Esophagus squamous epithelium (tissue), 5 donors: ENCODE results near the gene JAZF1. TPM values are rescaled to one million over a fixed set of nuclear protein-coding genes. Genes with fewer than 3 reads are reported as not detected.

ENCODE experiments used
- DNase-seq: peaks from one replicate; lab custom pipeline; 2025; lab: John Stamatoyannopoulos, UW
- H3K27ac ChIP-seq, 4 donors: fragments of 200-600 bp; sonication (generic); one replicate each; pipeline ENCODE4 v1.5.1; 2016 to 2019; ENCODE audit warnings: mild to moderate bottlenecking in 1 of 4
- H3K27me3 ChIP-seq, 4 donors: fragments of 200-600 bp; sonication (generic); 1 replicate in 3 of 4; 2 replicates in 1 of 4; pipeline versions ENCODE4 v1.5.1 to v1.6.0; 2017 to 2021; ENCODE audit warnings: antibody characterized with exemption in 1 of 4
- H3K36me3 ChIP-seq, 3 donors: fragments of 200-600 bp; sonication (generic); one replicate each; pipeline ENCODE4 v1.5.1; 2016 to 2019
- H3K4me1 ChIP-seq, 3 donors: fragments of 200-600 bp; sonication (generic); one replicate each; pipeline ENCODE4 v1.5.1; 2017 to 2019
- H3K4me3 ChIP-seq, 4 donors: fragments of 200-600 bp; sonication (generic); 1 replicate in 3 of 4; 2 replicates in 1 of 4; pipeline ENCODE4 v1.5.1; 2016 to 2019; ENCODE audit warnings: mild to moderate bottlenecking in 2 of 4, moderate library complexity in 1 of 4
- H3K9me3 ChIP-seq, 3 donors: fragments of 200-600 bp; sonication (generic); one replicate each; pipeline ENCODE4 v1.5.1; 2016 to 2019
- POLR2A ChIP-seq, 4 donors: fragments of 450-650 bp; IDR thresholded peaks; one replicate each; pipeline ENCODE4 v1.6.1; 2017; ENCODE audit warnings: antibody characterized with exemption in 4 of 4, mild to moderate bottlenecking in 4 of 4, moderate library complexity in 3 of 4
- WGBS, 2 donors: methylation state at CpG; one replicate each; pipeline ENCODE4 v1.1.5; 2018; 5-methylcytosine and 5-hydroxymethylcytosine counted together
- intact Hi-C: fragments of 100-400 bp; cut with DNase I; formaldehyde crosslinking; loops from one replicate; pipeline ENCODE4 v1.15.0; 2022
- total RNA-seq, 4 donors: library from RNA; depleted of rRNA; stranded (reverse); fragments of >200 nt; gene quantifications; one replicate each; pipeline ENCODE4 v1.1.0, GENCODE V29; 2016
- TF ChIP-seq, protein P1 (sequence below), 6 experiments: fragments of 450-650 bp in 4 of 6; fragments of 200-600 bp in 2 of 6; sonication (generic) in 2 of 6; IDR thresholded peaks; one replicate each; pipeline ENCODE4 v1.5.1; 2016 to 2019; ENCODE audit warnings: antibody characterized with exemption in 6 of 6, mild to moderate bottlenecking in 4 of 6, moderate library complexity in 4 of 6
- donor health status: DM: yes; HTN: yes; CAD: no.

JAZF1 gene
- total RNA-seq, 4 donors from 2014 or later: 1.3 to 8.6 (median 2.0) TPM

DNA sequence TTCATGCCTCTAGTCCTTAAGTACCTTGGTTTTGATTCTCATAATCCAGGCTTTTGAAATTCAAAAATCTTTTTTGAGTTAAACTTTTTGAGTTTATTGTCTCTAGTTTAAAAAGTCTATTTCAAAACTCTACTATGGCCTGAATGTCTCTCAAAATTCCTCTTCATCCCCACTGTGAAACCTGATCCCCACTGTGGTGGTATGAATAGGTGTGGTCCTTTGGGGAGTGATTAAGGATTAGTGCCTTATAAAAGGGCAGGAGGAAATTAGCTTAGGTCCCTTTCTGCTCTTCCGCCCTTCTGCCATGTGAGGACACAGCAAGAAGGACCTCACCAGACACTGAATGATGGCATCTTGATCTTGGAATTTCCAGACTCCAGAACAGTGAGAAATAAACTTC is 44.1 kb upstream of the JAZF1 start:
- no peak overlapping the region for H3K27ac ChIP-seq
- TF ChIP-seq POLR2A (IDR thresholded peaks at IDR 0.05): no peak
- TF ChIP-seq, protein P1, sequence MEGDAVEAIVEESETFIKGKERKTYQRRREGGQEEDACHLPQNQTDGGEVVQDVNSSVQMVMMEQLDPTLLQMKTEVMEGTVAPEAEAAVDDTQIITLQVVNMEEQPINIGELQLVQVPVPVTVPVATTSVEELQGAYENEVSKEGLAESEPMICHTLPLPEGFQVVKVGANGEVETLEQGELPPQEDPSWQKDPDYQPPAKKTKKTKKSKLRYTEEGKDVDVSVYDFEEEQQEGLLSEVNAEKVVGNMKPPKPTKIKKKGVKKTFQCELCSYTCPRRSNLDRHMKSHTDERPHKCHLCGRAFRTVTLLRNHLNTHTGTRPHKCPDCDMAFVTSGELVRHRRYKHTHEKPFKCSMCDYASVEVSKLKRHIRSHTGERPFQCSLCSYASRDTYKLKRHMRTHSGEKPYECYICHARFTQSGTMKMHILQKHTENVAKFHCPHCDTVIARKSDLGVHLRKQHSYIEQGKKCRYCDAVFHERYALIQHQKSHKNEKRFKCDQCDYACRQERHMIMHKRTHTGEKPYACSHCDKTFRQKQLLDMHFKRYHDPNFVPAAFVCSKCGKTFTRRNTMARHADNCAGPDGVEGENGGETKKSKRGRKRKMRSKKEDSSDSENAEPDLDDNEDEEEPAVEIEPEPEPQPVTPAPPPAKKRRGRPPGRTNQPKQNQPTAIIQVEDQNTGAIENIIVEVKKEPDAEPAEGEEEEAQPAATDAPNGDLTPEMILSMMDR (IDR thresholded peaks at IDR 0.05): no peak
- no peak overlapping the region for H3K4me3 ChIP-seq
- H3K36me3 ChIP-seq: no peaks in the 10 kb centered on the region
- WGBS, 2 donors: 60 to 92% methylated on average over 1 of the region's 1 CpG
- no peaks in the 10 kb centered on the region for H3K9me3 ChIP-seq
- H3K4me1 ChIP-seq: no peaks in the 10 kb centered on the region
- intact Hi-C loops: no loop called here
- peaks cover 0 to 19% (median 0%) of the 10 kb centered on the region in 4 donors for H3K27me3 ChIP-seq
- no peak for DNase-seq

DNA sequence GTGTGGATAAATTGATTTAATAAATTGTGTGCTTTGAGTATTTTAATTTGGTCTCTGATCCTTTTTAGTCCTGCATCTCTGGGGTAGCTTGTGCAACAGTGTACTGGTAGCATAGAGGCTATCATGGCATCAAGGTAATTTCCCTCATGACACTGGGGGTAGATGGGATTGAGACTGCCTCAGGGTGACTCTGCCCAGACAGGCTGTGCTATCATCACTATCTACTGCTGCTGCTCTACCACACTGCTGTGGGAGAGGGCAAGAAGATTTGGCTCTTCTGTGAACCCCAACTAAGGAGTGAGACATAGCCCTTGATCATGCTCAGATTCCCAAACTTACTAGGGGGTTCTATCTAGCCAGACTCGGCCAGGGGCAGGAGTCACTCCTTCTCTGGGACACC is 43.6 kb upstream of the JAZF1 start:
- Histone ChIP-seq H3K36me3 (no peaks in the 10 kb centered on the region), H3K27me3 (peaks cover 0 to 24% (median 0%) of the 10 kb centered on the region in 4 donors), H3K4me3 (no peak overlapping the region), H3K4me1 (no peaks in the 10 kb centered on the region), H3K9me3 (no peaks in the 10 kb centered on the region), H3K27ac (no peak overlapping the region)
- intact Hi-C loops: no loop called here
- no peak for DNase-seq
- TF ChIP-seq, protein P1 (IDR thresholded peaks at IDR 0.05): no peak
- no peak for TF ChIP-seq POLR2A (IDR thresholded peaks at IDR 0.05)
- 50% methylated on average over 1 of the region's 1 CpG for WGBS, 2 donors

DNA sequence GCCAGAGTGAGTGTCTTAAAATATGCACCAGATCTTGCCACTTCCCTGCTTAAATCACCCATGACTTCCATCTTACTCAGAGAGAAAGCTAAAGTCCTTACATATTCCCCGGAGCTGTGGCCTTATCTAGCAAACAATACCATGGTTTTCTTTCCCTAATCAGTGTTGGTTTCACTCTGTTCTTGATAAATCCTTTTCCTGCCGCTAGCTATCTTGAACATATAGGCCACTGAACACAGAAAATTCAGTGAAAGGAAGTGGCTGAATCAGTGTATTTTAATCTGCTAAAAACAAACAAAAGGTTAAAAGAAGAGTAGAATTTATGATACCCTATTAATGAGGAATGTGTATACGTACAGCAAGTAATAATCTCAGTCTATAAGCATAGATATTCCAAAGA is 42.0 kb upstream of the JAZF1 start:
- DNase-seq: no peak
- H3K4me3 ChIP-seq: no peak overlapping the region
- H3K27ac ChIP-seq: no peak overlapping the region
- no peaks in the 10 kb centered on the region for H3K9me3 ChIP-seq
- H3K27me3 ChIP-seq: peaks cover 0 to 39% (median 0%) of the 10 kb centered on the region in 4 donors
- no peaks in the 10 kb centered on the region for H3K36me3 ChIP-seq
- no peak for TF ChIP-seq POLR2A (IDR thresholded peaks at IDR 0.05)
- TF ChIP-seq, protein P1 (IDR thresholded peaks at IDR 0.05): no peak
- intact Hi-C loops: no loop called here
- H3K4me1 ChIP-seq: no peaks in the 10 kb centered on the region
- WGBS, 2 donors: 65 to 70% methylated on average over 3 of the region's 3 CpGs

DNA sequence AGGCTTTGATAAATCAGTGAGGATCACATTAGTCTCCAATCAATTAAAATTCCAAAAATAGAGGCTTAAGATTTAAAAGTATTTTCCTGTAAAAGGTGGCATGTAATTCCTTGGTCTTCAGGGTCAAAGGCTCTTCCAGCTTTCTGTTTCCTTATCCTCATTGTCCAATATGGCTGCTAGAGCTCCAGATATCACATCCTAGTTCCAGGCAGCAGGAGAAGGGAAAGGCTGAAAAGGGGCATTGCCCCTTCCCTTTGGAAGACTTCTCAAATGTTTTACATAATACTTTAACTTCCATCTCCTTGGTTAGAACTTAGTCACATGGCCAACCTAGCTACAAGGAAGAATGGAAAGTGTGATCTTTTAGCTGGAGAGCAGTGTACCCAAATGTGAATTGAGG is 39.2 kb upstream of the JAZF1 start:
- H3K9me3 ChIP-seq: no peaks in the 10 kb centered on the region
- no peaks in the 10 kb centered on the region for H3K36me3 ChIP-seq
- no peak for DNase-seq
- peaks cover 0 to 59% (median 0%) of the 10 kb centered on the region in 4 donors for H3K27me3 ChIP-seq
- no peak for TF ChIP-seq POLR2A (IDR thresholded peaks at IDR 0.05)
- TF ChIP-seq, protein P1 (IDR thresholded peaks at IDR 0.05): no peak
- H3K4me1 ChIP-seq: peaks cover 0 to 6% (median 0%) of the 10 kb centered on the region in 3 donors
- no peak overlapping the region for H3K4me3 ChIP-seq
- H3K27ac ChIP-seq: no peak overlapping the region
- intact Hi-C loops: no loop called here

DNA sequence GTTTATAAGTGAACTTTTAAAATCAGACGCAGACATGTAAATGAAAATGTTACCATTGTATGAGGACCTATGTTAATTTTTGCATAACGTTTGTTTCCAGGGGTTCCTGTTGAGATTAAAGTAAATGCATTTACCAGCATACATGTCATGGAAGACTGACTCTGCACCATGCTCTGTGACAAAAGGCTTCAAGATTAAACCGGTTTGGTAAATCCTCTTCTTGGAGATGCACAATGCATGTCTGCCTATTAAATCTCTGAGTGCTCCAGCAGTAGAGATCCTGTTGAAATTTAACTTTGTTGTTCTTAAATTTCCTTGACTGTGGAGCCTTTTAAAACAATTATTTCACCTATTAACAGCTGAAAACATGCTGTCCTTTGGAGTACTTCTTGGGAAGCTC is 36.5 kb upstream of the JAZF1 start:
- peaks cover 0 to 70% (median 0%) of the 10 kb centered on the region in 4 donors for H3K27me3 ChIP-seq
- DNase-seq: no peak
- 32 to 36% methylated on average over 3 of the region's 3 CpGs for WGBS, 2 donors
- H3K4me1 ChIP-seq: peaks cover 0 to 6% (median 0%) of the 10 kb centered on the region in 3 donors
- H3K27ac ChIP-seq: no peak overlapping the region
- no peak for TF ChIP-seq POLR2A (IDR thresholded peaks at IDR 0.05)
- H3K9me3 ChIP-seq: no peaks in the 10 kb centered on the region
- intact Hi-C loops: no loop called here
- no peaks in the 10 kb centered on the region for H3K36me3 ChIP-seq
- H3K4me3 ChIP-seq: no peak overlapping the region

DNA sequence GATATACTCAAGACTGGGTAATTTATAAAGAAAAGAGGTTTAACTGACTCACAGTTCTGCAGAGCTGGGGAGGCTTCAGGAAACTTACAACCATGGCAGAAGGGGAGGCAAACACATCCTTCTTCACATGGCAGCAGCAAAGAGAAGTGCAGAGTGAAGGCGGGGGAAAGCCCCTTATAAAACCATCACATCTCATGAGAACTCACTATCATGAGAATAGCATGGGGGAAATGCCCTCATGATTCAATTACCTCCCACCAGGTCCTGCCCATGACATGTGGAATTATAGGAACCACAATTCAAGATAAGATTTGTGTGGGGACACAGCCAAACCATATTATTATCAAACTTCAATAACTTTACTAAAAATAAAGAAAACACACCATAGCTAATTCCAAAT is 30.4 kb upstream of the JAZF1 start:
- peaks cover 0 to 30% (median 0%) of the 10 kb centered on the region in 4 donors for H3K27me3 ChIP-seq
- no peaks in the 10 kb centered on the region for H3K9me3 ChIP-seq
- TF ChIP-seq, protein P1 (IDR thresholded peaks at IDR 0.05): no peak
- TF ChIP-seq POLR2A (IDR thresholded peaks at IDR 0.05): no peak
- intact Hi-C loops: no loop called here
- 87 to 94% methylated on average over 1 of the region's 1 CpG for WGBS, 2 donors
- H3K36me3 ChIP-seq: no peaks in the 10 kb centered on the region
- no peak for DNase-seq
- H3K4me1 ChIP-seq: no peaks in the 10 kb centered on the region
- no peak overlapping the region for H3K27ac ChIP-seq
- no peak overlapping the region for H3K4me3 ChIP-seq
